AG04450 (cell line): ENCODE measurements around the gene ADGRD2. TPM values are rescaled to one million over a fixed set of nuclear protein-coding genes. Genes with fewer than 3 reads are reported as not detected.

Experiments used
- CTCF ChIA-PET: fragments of 300-600, 350-600 bp; formaldehyde crosslinking; extraction: SDS; loops from one replicate; lab custom pipeline; 2022; ENCODE audit warnings: antibody characterized with exemption, inconsistent platforms; lab: Charles Lee
- POLR2A ChIA-PET: fragments of 350-600 bp; formaldehyde crosslinking; extraction: SDS; loops from one replicate; lab custom pipeline; 2021; ENCODE audit warnings: antibody characterized with exemption, inconsistent platforms; lab: Yijun Ruan, JAX
- DNase-seq: peaks from one replicate; pipeline ENCODE4 v3.0.0-alpha.2; 2011; ENCODE audit warnings: low read depth, low spot score
- H3K27ac ChIP-seq: one replicate; pipeline ENCODE4 v1.5.1; 2012; ENCODE audit warnings: low read depth, low read length, control low read depth
- H3K27me3 ChIP-seq: one replicate; pipeline ENCODE4 v1.6.0; 2012; ENCODE audit warnings: low read length; ENCODE audit not compliant: control insufficient read depth, insufficient read depth
- H3K4me3 ChIP-seq: 2 replicates; pipeline ENCODE4 v1.5.1; 2011; ENCODE audit warnings: mild to moderate bottlenecking, low read depth, low read length, control low read depth
- H3K9me3 ChIP-seq: 2 replicates; pipeline ENCODE4 v1.5.1; 2012; ENCODE audit warnings: low read length; ENCODE audit not compliant: control insufficient read depth, insufficient read depth
- polyA minus RNA-seq: library from RNA; depleted of rRNA, polyadenylated mRNA; stranded (reverse); fragments of >200 nt; gene quantifications from 2 replicates; pipeline ENCODE4 v1.2.3, GENCODE V29; 2011; rRNA and poly(A)+ RNA removed
- polyA plus RNA-seq: library from polyadenylated mRNA; depleted of rRNA; stranded (reverse); fragments of >200 nt; gene quantifications from 2 replicates; pipeline ENCODE4 v1.2.3, GENCODE V29; 2011; rRNA removed
- TF ChIP-seq, protein P1 (sequence below): IDR thresholded peaks from 2 replicates; pipeline ENCODE4 v1.5.1; 2011; ENCODE audit warnings: low read depth, low read length, control low read depth, inconsistent platforms

Gene ADGRD2, protein sequence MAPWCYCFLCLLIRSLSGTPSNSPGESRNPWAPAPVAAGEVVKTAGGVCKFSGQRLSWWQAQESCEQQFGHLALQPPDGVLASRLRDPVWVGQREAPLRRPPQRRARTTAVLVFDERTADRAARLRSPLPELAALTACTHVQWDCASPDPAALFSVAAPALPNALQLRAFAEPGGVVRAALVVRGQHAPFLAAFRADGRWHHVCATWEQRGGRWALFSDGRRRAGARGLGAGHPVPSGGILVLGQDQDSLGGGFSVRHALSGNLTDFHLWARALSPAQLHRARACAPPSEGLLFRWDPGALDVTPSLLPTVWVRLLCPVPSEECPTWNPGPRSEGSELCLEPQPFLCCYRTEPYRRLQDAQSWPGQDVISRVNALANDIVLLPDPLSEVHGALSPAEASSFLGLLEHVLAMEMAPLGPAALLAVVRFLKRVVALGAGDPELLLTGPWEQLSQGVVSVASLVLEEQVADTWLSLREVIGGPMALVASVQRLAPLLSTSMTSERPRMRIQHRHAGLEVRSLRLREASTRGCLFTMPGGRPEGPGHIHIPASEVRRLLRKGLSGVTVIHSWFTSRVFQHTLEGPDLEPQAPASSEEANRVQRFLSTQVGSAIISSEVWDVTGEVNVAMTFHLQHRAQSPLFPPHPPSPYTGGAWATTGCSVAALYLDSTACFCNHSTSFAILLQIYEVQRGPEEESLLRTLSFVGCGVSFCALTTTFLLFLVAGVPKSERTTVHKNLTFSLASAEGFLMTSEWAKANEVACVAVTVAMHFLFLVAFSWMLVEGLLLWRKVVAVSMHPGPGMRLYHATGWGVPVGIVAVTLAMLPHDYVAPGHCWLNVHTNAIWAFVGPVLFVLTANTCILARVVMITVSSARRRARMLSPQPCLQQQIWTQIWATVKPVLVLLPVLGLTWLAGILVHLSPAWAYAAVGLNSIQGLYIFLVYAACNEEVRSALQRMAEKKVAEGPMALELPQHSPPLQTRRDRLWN
- polyA plus RNA-seq = not detected in 2 replicates
- not detected in 2 replicates for polyA minus RNA-seq

GRCh38 chr9:124450241-124450924 lies at the start of gene ADGRD2:
ADGRD2 (plus strand) TSS chr9:124450451; CDS start chr9:124451667, 1,216 bp downstream.
- peaks cover 8% of the 10 kb centered on the region; the same call in 1 of the 2 replicates for H3K9me3 ChIP-seq
- ChIA-PET POLR2A (no interaction called here), CTCF (no interaction called here)
- no peak within 1 kb of the TSS for H3K27ac ChIP-seq
- H3K27me3 ChIP-seq = peaks cover 46% of the 10 kb centered on the region
- no peak for DNase-seq
- TF ChIP-seq, protein P1, sequence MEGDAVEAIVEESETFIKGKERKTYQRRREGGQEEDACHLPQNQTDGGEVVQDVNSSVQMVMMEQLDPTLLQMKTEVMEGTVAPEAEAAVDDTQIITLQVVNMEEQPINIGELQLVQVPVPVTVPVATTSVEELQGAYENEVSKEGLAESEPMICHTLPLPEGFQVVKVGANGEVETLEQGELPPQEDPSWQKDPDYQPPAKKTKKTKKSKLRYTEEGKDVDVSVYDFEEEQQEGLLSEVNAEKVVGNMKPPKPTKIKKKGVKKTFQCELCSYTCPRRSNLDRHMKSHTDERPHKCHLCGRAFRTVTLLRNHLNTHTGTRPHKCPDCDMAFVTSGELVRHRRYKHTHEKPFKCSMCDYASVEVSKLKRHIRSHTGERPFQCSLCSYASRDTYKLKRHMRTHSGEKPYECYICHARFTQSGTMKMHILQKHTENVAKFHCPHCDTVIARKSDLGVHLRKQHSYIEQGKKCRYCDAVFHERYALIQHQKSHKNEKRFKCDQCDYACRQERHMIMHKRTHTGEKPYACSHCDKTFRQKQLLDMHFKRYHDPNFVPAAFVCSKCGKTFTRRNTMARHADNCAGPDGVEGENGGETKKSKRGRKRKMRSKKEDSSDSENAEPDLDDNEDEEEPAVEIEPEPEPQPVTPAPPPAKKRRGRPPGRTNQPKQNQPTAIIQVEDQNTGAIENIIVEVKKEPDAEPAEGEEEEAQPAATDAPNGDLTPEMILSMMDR = no peak
- peak within 1 kb of the TSS; percentile 25 for H3K4me3 ChIP-seq

GRCh38 chr9:124403246-124403645 lies 47.0 kb upstream of the ADGRD2 start:
- H3K4me3 ChIP-seq = no peak overlapping the region
- DNase-seq = no peak
- CTCF ChIA-PET = interaction anchor here (0.7 kb wide), 1 partner anchor 92 kb away, joined by 3 read pairs; no protein-coding TSS in a partner anchor
- no peaks in the 10 kb centered on the region for H3K9me3 ChIP-seq
- no peak overlapping the region for H3K27ac ChIP-seq
- POLR2A ChIA-PET = no interaction called here
- TF ChIP-seq, protein P1 = no peak
- H3K27me3 ChIP-seq = no peaks in the 10 kb centered on the region

- no peak overlapping the region for H3K27ac ChIP-seq
- ChIA-PET CTCF (interaction anchor here (1.0 to 6.9 kb wide), 4 partner anchors 13 to 1007 kb away, joined by 3 to 119 read pairs (median 6); no protein-coding TSS in a partner anchor), POLR2A (interaction anchor here (1.4 kb wide), 1 partner anchor 10 kb away, joined by 11 read pairs; no protein-coding TSS in a partner anchor)
- DNase-seq = no peak
- H3K4me3 ChIP-seq = no peak overlapping the region
- TF ChIP-seq, protein P1 = no peak
- no peaks in the 10 kb centered on the region for H3K9me3 ChIP-seq
- H3K27me3 ChIP-seq = no peaks in the 10 kb centered on the region
Observed at GRCh38 chr9:124409410-124409809, 40.8 kb upstream of the ADGRD2 start.

- Histone ChIP-seq H3K27ac (peak overlapping the region; percentile 83), H3K27me3 (no peaks in the 10 kb centered on the region), H3K9me3 (peaks cover under 1% of the 10 kb centered on the region; the same call in 1 of the 2 replicates), H3K4me3 (no peak overlapping the region)
- CTCF ChIA-PET = interaction anchor here (0.5 to 6.9 kb wide), 15 partner anchors 9 to 1008 kb away, joined by 3 to 119 read pairs (median 5); no protein-coding TSS in a partner anchor
- no peak for DNase-seq
- TF ChIP-seq, protein P1 = peak; percentile 51
- POLR2A ChIA-PET = interaction anchor here (1.4 kb wide), 1 partner anchor 11 kb away, joined by 11 read pairs; no protein-coding TSS in a partner anchor
Observed at GRCh38 chr9:124410321-124410913, 39.8 kb upstream of the ADGRD2 start.
